ENCODE results near the gene BCAS3. TPM values are rescaled to one million over a fixed set of nuclear protein-coding genes. Genes with fewer than 3 reads are reported as not detected.
A peak's percentile ranks its signal among the peaks of the same experiment; 100 is the strongest.

BCAS3 gene
- total and polyA plus RNA-seq, 5 donors from 2014 or later: 29.7 to 59.1 (median 33.9) TPM

- H3K36me3 ChIP-seq (ENCODE audit: control insufficient read depth, insufficient read depth, low read length): no peaks in the 10 kb centered on the region
- Mint-ChIP-seq H3K27me3 (no peaks in the 10 kb centered on the region), H3K27ac (no peak overlapping the region), H3K4me3 (no peak overlapping the region), H3K4me1 (peaks cover 2 to 6% (median 4%) of the 10 kb centered on the region in 4 donors), H3K9me3 (peaks cover 0 to 2% (median 0%) of the 10 kb centered on the region in 7 donors), H3K36me3 (peaks cover 10% of the 10 kb centered on the region)
- no peak overlapping the region for H3K4me3 ChIP-seq (ENCODE audit: low read depth, low read length)
- H3K9me3 ChIP-seq (ENCODE audit: control insufficient read depth in 2 of 2, low read length in 2 of 2): no peaks in the 10 kb centered on the region
- H3K4me1 ChIP-seq (ENCODE audit: control insufficient read depth, insufficient read depth, low read length, poor library complexity, severe bottlenecking): no peaks in the 10 kb centered on the region
- no peaks in the 10 kb centered on the region for H3K27me3 ChIP-seq (ENCODE audit: control insufficient read depth, insufficient read depth, low read length)
- ATAC-seq (ENCODE audit: low read depth in 2 of 2) (no peak), DNase-seq (no peak)
- H3K27ac ChIP-seq (ENCODE audit: insufficient read depth, low read length, poor library complexity, severe bottlenecking): no peak overlapping the region
Observed at GRCh38 chr17:61282377-61282776, 604.7 kb downstream of the BCAS3 start.

- Histone ChIP-seq H3K4me3 (ENCODE audit: low read depth, low read length) (no peak overlapping the region), H3K27ac (ENCODE audit: insufficient read depth, low read length, poor library complexity, severe bottlenecking) (no peak overlapping the region), H3K9me3 (ENCODE audit: control insufficient read depth in 2 of 2, low read length in 2 of 2) (no peaks in the 10 kb centered on the region), H3K27me3 (ENCODE audit: control insufficient read depth, insufficient read depth, low read length) (no peaks in the 10 kb centered on the region), H3K36me3 (ENCODE audit: control insufficient read depth, insufficient read depth, low read length) (no peaks in the 10 kb centered on the region), H3K4me1 (ENCODE audit: control insufficient read depth, insufficient read depth, low read length, poor library complexity, severe bottlenecking) (no peaks in the 10 kb centered on the region)
- ATAC-seq (ENCODE audit: low read depth in 2 of 2) (no peak), DNase-seq (no peak)
- peaks cover 7% of the 10 kb centered on the region for H3K36me3 Mint-ChIP-seq
- no peak overlapping the region for H3K4me3 Mint-ChIP-seq
- H3K27ac Mint-ChIP-seq: no peak overlapping the region
- peaks cover 2 to 6% (median 4%) of the 10 kb centered on the region in 4 donors for H3K4me1 Mint-ChIP-seq
- H3K9me3 Mint-ChIP-seq: peaks cover 0 to 1% (median 0%) of the 10 kb centered on the region in 7 donors
- H3K27me3 Mint-ChIP-seq: no peaks in the 10 kb centered on the region
Observed at GRCh38 chr17:61283043-61283442, 605.4 kb downstream of the BCAS3 start.

- H3K27me3 ChIP-seq (ENCODE audit: control insufficient read depth, insufficient read depth, low read length): no peaks in the 10 kb centered on the region
- Mint-ChIP-seq H3K4me1 (peaks cover 3 to 6% (median 4%) of the 10 kb centered on the region in 4 donors), H3K36me3 (peaks cover 7% of the 10 kb centered on the region), H3K4me3 (no peak overlapping the region), H3K9me3 (peaks cover 0 to 1% (median 0%) of the 10 kb centered on the region in 7 donors), H3K27me3 (no peaks in the 10 kb centered on the region), H3K27ac (no peak overlapping the region)
- H3K4me3 ChIP-seq (ENCODE audit: low read depth, low read length): no peak overlapping the region
- no peaks in the 10 kb centered on the region for H3K4me1 ChIP-seq (ENCODE audit: control insufficient read depth, insufficient read depth, low read length, poor library complexity, severe bottlenecking)
- DNase-seq (no peak), ATAC-seq (ENCODE audit: low read depth in 2 of 2) (no peak)
- H3K27ac ChIP-seq (ENCODE audit: insufficient read depth, low read length, poor library complexity, severe bottlenecking): no peak overlapping the region
- H3K36me3 ChIP-seq (ENCODE audit: control insufficient read depth, insufficient read depth, low read length): no peaks in the 10 kb centered on the region
- H3K9me3 ChIP-seq (ENCODE audit: control insufficient read depth in 2 of 2, low read length in 2 of 2): no peaks in the 10 kb centered on the region
Observed at GRCh38 chr17:61284174-61284573, 606.5 kb downstream of the BCAS3 start.

- DNase-seq (no peak), ATAC-seq (ENCODE audit: low read depth in 2 of 2) (no peak)
- Mint-ChIP-seq H3K9me3 (peaks cover 0 to 1% (median 0%) of the 10 kb centered on the region in 7 donors), H3K27me3 (no peaks in the 10 kb centered on the region), H3K27ac (peak overlapping the region in 1 of 3 donors; percentile 71), H3K36me3 (peaks cover 6% of the 10 kb centered on the region), H3K4me3 (no peak overlapping the region), H3K4me1 (peaks cover 3 to 6% (median 4%) of the 10 kb centered on the region in 4 donors)
- Histone ChIP-seq H3K4me1 (ENCODE audit: control insufficient read depth, insufficient read depth, low read length, poor library complexity, severe bottlenecking) (no peaks in the 10 kb centered on the region), H3K9me3 (ENCODE audit: control insufficient read depth in 2 of 2, low read length in 2 of 2) (no peaks in the 10 kb centered on the region), H3K27me3 (ENCODE audit: control insufficient read depth, insufficient read depth, low read length) (no peaks in the 10 kb centered on the region), H3K4me3 (ENCODE audit: low read depth, low read length) (no peak overlapping the region), H3K36me3 (ENCODE audit: control insufficient read depth, insufficient read depth, low read length) (no peaks in the 10 kb centered on the region), H3K27ac (ENCODE audit: insufficient read depth, low read length, poor library complexity, severe bottlenecking) (no peak overlapping the region)
Observed at GRCh38 chr17:61284746-61285145, 607.1 kb downstream of the BCAS3 start.

GRCh38 chr17:61285526-61286320 is 608.1 kb downstream of the BCAS3 start:
- no peaks in the 10 kb centered on the region for H3K27me3 Mint-ChIP-seq
- no peak overlapping the region for H3K27ac Mint-ChIP-seq
- no peak overlapping the region for H3K4me3 ChIP-seq (ENCODE audit: low read depth, low read length)
- H3K27ac ChIP-seq (ENCODE audit: insufficient read depth, low read length, poor library complexity, severe bottlenecking): no peak overlapping the region
- no peaks in the 10 kb centered on the region for H3K27me3 ChIP-seq (ENCODE audit: control insufficient read depth, insufficient read depth, low read length)
- peaks cover 3% of the 10 kb centered on the region for H3K36me3 Mint-ChIP-seq
- peaks cover 0 to 1% (median 0%) of the 10 kb centered on the region in 7 donors for H3K9me3 Mint-ChIP-seq
- H3K4me3 Mint-ChIP-seq: no peak overlapping the region
- H3K36me3 ChIP-seq (ENCODE audit: control insufficient read depth, insufficient read depth, low read length): no peaks in the 10 kb centered on the region
- H3K4me1 ChIP-seq (ENCODE audit: control insufficient read depth, insufficient read depth, low read length, poor library complexity, severe bottlenecking): no peaks in the 10 kb centered on the region
- H3K4me1 Mint-ChIP-seq: peaks cover 0 to 10% (median 3%) of the 10 kb centered on the region in 4 donors
- H3K9me3 ChIP-seq (ENCODE audit: control insufficient read depth in 2 of 2, low read length in 2 of 2): no peaks in the 10 kb centered on the region
- no peak for DNase-seq
- ATAC-seq (ENCODE audit: low read depth in 2 of 2): no peak

- Histone ChIP-seq H3K9me3 (ENCODE audit: control insufficient read depth in 2 of 2, low read length in 2 of 2) (no peaks in the 10 kb centered on the region), H3K4me1 (ENCODE audit: control insufficient read depth, insufficient read depth, low read length, poor library complexity, severe bottlenecking) (no peaks in the 10 kb centered on the region), H3K4me3 (ENCODE audit: low read depth, low read length) (no peak overlapping the region), H3K27ac (ENCODE audit: insufficient read depth, low read length, poor library complexity, severe bottlenecking) (no peak overlapping the region), H3K36me3 (ENCODE audit: control insufficient read depth, insufficient read depth, low read length) (no peaks in the 10 kb centered on the region), H3K27me3 (ENCODE audit: control insufficient read depth, insufficient read depth, low read length) (no peaks in the 10 kb centered on the region)
- Mint-ChIP-seq H3K9me3 (peaks cover 0 to 1% (median 0%) of the 10 kb centered on the region in 7 donors), H3K4me3 (no peak overlapping the region), H3K4me1 (peaks cover 0 to 10% (median 3%) of the 10 kb centered on the region in 4 donors), H3K36me3 (peaks cover 3% of the 10 kb centered on the region), H3K27ac (no peak overlapping the region), H3K27me3 (no peaks in the 10 kb centered on the region)
- DNase-seq: no peak
- no peak for ATAC-seq (ENCODE audit: low read depth in 2 of 2)
Observed at GRCh38 chr17:61286449-61286848, 608.8 kb downstream of the BCAS3 start.

- Histone ChIP-seq H3K36me3 (ENCODE audit: control insufficient read depth, insufficient read depth, low read length) (no peaks in the 10 kb centered on the region), H3K27ac (ENCODE audit: insufficient read depth, low read length, poor library complexity, severe bottlenecking) (no peak overlapping the region), H3K27me3 (ENCODE audit: control insufficient read depth, insufficient read depth, low read length) (no peaks in the 10 kb centered on the region), H3K4me1 (ENCODE audit: control insufficient read depth, insufficient read depth, low read length, poor library complexity, severe bottlenecking) (no peaks in the 10 kb centered on the region), H3K9me3 (ENCODE audit: control insufficient read depth in 2 of 2, low read length in 2 of 2) (no peaks in the 10 kb centered on the region), H3K4me3 (ENCODE audit: low read depth, low read length) (no peak overlapping the region)
- no peaks in the 10 kb centered on the region for H3K27me3 Mint-ChIP-seq
- peaks cover 0 to 13% (median under 1%) of the 10 kb centered on the region in 4 donors for H3K4me1 Mint-ChIP-seq
- no peak overlapping the region for H3K27ac Mint-ChIP-seq
- no peaks in the 10 kb centered on the region for H3K9me3 Mint-ChIP-seq
- ATAC-seq (ENCODE audit: low read depth in 2 of 2): no peak
- H3K36me3 Mint-ChIP-seq: no peaks in the 10 kb centered on the region
- no peak overlapping the region for H3K4me3 Mint-ChIP-seq
- no peak for DNase-seq
Observed at GRCh38 chr17:61289408-61290385, 612.0 kb downstream of the BCAS3 start.
